GM21360 (cell line): Measurements from ENCODE around the gene ZNF18.
"Not testable (repeated sequence)": the region's sequence is repeated elsewhere in the genome, so short reads cannot be mapped to it uniquely, and the experiment has no call there.

Experiments used
- ATAC-seq: cut with Tn5 transposase; IDR thresholded peaks from one replicate; pipeline ENCODE4 v1.9.1; 2021; ENCODE audit warnings: mild to moderate bottlenecking, moderate library complexity; ENCODE audit not compliant: unreplicated experiment

ZNF18 gene

DNA sequence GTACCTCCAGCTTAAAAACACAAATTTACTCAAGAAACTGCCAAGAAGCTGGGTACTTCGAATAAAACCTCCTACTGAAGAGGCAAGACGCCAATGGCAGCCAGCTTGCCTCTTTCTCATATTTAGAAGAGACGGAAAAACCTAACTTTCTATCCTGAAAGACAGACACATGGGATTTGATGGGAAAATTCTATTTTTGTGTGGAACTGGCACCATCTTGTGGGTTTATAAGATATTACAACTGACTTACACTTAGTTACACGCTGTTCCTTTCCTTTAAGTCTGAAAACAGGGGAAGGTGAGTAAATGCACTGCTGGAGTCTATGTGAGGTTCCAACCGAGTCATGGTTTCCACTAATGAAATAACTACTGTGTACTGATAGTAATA, 10.3 kb downstream of the ZNF18 start:
- no peak for ATAC-seq

DNA sequence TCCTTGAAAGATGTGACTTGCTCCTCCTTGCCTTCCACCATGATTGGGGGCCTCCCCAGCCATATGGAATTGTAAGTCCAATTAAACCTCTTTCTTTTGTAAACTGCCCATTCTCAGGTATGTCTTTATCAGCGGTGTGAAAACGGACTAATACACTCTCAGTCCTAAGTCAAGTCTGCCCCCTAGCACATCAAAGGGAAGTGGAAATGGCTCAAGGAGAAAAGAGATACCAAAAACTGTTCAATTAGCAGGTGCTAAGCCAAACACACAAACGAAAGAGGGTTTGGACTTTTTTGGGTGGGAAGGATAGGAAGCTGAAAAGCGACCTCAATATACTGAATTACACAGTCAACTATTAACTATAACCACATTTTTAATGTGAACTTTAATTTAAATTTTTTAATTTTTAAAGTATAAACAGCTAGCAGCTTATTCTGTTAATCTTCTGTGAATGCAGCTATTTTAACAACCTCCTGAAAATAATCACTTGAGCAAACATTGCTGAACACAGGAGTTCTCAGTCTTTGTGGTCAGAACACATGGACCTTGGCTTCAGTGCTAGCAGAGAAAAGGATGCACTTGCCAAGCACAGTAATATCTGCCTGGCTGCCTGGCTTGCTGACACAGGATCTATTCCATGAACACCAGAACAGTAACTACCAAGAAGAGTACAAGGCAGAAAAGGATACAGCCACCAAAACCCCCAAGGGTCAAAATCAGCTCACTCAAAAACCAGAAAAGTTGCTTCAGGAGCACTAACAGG, 10.9 kb downstream of the ZNF18 start:
- ATAC-seq = no peak

DNA sequence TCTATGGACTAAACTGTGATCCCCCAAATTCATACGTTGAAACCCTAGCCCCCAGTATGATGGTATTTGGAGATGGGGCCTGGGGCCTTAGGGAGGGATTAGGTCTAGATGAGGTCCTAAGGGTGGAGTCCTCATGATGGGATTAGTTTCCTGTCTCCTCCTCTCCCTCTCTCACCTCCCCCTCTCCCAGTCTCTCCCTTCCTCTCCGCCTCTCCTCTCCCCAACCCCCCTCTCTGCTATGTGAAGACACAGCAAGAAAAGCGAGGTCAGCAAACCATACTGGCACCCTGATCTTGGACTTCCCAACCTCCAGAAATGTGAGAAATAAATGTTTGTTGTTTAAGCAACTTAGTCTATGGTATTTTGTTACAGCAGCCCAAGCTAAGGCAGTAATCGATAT, 15.4 kb downstream of the ZNF18 start:
- no peak for ATAC-seq

DNA sequence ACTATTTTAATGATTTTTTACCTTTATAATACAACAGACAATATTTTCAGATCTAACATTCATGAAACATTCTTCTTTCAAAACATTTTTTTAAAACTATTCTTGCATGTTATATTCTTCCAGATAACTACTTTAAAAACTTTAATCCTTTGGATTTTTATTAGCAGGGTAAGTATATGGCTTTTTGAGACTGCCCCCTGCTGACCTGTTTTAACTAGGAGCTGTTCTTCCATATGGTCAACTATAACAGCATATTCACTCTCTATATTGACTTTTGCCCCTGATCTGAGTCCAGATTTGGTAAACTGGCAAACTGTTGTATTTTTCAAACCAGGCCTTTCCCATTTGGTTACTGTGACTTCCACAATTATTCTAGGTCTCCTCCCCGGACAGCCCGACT, 16.5 kb downstream of the ZNF18 start:
- no peak for ATAC-seq

DNA sequence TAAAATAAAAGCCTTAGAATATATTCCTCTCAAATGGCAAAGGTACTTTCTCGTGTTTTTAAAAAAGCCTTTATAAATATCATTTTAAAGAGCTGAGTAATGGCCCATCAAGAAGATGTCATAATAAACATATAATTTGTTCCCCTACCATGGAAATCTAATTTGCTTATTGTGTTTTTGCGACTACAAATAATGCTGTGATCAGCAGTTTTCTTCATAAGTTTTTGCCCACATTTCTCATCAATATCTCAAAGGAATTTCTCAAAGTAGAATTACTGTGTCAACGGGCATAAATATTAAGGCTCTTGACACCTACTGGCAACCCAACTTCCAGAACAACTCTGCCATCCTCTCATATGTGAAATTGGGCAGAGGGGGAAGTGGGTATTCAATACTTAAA, 17.5 kb downstream of the ZNF18 start:
- ATAC-seq = no peak

DNA sequence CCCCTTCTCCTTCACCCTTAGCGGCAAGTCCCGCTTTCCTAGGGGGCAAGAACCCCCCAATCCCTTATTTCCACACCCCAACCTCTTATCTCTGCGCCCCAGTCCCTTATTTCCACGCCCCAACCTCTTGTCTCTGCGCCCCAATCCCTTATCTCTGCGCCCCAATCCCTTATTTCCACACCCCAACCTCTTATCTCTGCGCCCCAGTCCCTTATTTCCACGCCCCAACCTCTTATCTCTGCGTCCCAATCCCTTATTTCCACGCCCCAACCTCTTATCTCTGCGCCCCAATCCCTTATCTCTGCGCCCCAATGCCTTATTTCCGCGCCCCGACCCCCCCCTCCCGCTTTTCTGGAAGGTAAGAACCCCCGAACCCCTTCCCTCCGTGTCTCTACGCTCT, 24.5 kb downstream of the ZNF18 start:
- not testable (repeated sequence) for ATAC-seq

DNA sequence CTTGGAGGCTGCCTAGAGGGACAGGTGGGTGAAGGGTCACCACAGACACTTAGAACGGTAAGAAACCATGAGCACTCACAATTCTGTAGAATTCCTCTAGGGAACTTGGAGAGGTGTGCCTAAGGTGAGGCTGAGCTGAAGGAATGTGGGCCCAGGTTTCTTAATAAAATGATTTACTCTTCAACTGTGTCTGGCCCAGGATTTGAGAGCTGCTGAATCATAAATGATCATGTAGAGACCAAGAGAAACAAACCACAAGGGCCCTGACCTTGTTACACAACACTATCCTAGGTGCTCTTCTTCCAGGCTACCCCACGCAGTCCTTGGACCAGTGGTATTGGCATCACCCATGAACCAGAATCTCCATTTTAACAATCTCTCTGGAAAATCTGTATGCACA, 27.7 kb downstream of the ZNF18 start:
- ATAC-seq = no peak

DNA sequence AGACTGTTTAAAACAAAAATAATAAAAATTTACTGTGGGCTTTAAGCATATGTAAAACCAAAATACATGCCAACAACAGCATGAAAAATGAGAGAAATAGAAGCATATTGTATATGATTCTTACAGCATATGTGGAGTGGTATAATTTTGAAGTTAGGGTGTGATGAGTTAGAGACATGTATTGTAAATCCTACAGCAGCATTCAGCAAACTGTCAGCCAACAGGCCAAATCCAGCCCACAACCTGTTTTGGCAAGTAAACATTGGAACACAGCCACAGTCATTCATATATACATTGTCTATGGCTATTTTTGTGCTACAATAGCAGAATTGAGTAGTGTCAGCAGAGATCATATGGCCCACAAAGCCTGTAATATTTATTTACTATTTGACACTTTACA, 42.3 kb downstream of the ZNF18 start:
- ATAC-seq = no peak

DNA sequence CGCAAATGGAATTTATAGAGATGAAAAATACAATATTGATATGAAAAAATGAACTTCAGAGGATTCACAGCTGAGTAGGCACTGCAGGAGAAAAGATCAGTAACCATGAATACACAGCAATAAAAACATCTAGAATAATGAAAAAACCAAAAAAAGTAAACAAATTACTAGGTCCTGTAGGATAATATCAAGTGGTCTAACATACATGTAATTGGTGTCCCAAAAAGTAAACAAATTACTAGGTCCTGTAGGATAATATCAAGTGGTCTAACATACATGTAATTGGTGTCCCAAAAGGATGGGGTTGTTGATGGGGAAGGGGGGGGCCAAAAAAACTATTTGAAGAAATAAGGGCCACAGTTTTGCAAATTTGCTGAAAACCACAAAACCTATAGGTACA, 43.4 kb downstream of the ZNF18 start:
- ATAC-seq = no peak

DNA sequence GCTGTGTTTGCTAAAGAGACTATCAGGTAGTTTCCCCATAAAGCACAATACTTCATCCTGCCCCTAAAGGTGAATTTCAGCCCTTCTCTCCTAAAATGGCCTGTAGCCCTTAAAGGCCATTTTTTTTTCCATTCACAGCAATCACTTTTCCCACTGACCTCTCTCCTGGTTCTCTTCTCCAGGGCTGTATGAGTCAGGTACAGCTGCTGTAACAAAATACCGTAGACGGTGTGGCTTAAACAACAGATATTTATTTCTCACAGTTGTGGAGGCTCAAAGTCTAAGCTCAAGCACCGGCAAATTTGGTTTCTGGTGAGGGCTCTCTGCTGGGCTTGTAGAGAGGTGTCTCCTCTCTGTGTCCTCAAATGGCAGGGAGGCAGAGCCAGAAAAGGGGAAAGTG, 44.7 kb downstream of the ZNF18 start:
- ATAC-seq = no peak

DNA sequence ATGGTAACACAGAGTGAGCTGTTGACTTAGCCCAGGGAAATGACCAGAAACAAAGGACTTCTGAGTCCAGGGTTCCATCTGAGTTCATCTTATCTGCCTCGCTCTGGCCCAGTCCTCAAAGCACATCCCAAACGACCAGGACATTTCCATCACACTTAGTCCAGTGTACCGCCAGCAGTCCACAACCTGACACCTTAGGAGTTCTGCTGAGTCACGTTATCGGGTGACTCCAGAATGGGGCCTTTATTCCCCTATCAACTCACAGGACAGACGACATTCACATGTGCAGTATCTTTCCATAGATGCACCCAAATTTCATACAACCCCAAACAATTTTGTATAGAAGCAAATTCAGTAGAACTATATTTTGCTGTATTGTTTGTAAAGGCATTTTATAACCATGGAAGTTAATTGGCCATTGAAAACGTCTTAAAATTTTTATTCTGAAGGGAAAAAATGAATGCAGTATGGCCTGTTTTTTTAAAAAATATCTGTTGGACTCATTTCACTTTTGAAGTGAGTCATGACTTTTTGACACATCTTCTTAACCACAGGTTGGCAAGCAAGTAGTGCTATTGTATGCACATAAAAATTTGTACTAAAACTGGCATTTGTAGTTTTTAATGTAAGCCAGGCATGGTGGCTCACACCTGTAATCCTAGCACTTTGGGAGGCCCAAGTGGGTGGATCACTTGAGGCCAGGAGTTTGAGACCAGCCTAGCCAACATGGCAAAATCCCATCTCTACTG, 46.3 kb downstream of the ZNF18 start:
- ATAC-seq = no peak

DNA sequence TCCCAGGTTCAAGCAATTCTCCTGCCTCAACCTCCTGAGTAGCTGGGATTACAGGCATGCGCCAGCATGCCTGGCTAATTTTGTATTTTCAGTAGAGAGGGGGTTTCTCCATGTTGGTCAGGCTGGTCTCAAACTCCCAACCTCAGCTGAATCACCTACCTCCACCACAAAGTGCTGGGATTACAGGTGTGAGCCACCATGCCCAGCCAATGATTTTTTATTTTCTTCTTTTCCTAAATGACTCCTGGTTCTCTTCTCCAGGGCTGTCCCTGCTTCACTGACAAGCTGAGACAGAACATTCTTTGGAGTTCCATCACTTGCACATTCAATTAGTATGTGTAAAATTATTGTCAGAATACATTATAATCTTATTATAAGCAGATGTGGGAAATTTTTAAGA, 47.7 kb downstream of the ZNF18 start:
- not testable (repeated sequence) for ATAC-seq

DNA sequence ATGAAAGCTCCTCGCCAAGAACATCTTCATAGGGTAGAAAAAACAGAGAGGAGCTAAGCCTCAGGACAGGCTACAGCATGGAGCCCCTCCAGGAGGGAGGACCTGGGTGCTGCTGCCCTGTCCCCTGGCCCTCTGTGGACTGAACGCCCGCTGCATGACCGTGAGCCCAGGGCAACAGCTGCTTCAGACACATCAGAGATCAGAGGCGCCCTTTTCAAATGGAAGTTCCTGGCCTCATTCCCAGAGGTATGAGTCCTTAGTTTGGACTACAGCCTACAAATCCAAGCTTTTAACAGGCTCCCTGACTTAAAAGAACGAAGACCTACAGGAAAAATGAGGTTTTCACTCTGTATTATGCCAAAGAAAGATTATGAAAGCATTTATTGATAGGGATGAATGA, 48.5 kb downstream of the ZNF18 start:
- ATAC-seq = no peak

DNA sequence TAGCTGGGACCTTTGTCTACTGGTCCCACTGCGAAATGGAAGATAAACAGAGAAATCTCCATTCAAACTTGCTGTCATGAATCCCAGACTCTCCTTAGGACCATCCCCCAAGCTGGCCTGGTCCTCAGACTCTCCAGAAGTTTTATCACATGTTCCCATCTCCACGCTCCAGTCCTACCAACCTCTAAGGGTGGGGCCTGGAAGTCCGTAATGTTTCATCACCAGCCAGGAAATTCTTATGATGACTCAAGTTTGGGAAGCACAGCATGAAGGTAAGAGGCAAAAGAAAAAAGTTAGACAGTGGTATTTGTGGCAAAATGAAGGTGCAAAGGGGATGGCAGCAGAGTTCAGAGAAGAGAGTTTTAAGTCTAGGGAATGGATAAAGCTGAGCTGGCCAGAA, 52.7 kb downstream of the ZNF18 start:
- no peak for ATAC-seq

DNA sequence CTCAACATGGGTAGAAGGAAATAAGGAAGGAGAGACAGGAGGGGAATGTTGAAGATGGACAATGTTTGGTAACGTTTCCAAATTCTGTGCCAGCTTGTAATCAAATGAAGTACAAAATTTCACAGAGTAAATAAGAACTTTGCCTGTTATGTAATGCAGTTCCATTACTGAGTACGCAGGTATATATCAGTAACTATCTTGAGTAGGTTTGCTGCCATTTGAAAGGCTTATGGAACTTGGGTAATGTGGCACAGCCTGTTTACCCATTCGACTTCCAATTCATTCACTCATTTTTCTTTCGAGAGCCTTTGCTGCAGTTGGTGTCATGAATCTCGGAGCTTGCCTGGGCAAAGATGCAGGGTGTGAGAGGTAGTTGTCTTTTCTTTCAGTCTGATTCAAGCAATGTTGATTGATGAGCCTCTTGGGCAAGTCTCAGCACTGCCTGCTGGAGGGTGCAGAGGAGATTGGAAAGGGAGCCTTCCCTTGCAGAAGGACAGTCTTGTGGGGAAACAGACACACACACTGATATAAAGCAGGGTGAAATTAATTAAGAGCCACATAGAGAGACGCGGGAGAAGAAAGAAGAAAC, 53.4 kb downstream of the ZNF18 start:
- ATAC-seq = no peak

DNA sequence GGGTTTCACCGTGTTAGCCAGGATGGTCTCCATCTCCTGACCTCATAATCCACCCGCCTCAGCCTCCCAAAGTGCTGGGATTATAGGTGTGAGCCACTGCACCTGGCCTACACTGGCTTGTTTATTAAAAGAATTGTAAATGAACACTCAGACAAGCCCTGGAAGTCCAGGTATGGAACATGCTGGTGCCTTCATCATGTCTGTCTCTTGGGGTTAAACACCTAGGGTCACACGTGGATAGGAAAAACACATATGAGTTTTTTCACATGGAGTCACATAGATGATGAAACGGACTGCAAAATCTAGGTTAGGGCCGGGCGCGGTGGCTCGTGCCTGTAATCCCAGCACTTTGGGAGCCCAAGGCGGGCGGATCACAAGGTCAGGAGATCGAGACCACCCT, 54.2 kb downstream of the ZNF18 start:
- not testable (repeated sequence) for ATAC-seq

DNA sequence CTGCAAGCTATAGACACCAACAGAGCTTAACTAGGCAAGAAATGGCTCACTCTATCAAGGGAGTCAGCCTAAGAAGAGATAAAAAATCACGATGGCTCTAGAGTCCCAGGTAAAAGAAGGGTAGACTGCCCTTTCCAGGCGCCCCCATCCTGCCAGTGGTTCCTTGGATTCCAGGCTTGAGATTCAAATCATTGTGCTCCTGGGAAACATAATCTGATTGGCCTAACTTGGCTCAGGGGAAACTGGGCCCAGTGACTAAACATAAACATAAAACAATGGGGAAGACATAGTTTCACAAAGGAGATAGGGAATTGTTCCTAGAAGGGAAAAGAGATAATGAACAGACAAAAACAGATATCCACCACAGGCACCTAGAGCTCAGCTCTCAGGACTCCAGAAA, 56.4 kb downstream of the ZNF18 start:
- no peak for ATAC-seq

DNA sequence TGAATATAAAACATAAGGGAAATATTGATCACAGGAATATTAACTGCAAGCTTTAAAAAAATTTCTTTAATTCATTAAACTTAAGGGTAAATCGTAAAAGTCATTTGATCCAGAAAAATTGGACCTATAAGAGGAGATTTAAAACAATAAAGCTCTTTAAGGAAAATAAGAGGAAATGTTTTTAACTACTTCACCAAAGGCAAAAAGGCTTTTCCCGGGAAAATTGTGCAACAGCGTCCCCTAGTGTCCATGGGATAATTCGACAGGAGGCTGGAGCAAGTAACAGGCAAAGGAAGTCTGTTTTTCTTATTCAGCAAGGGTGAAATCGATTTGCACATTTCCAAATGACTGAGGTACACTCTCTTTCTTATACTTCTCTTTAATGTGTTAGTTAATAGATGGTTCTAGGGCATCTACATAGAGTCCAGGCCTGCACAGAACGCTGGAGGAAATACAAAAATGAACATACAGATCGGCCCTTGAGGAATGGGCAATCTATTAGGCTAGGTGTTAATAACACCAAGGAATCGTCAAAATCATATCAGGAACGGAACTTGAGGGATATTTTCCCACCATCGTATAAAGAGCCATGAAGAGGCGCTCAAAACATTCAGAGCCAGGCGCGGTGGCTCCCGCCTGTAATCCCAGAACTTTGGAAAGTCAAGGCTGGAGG, 61.4 kb downstream of the ZNF18 start:
- ATAC-seq = no peak

DNA sequence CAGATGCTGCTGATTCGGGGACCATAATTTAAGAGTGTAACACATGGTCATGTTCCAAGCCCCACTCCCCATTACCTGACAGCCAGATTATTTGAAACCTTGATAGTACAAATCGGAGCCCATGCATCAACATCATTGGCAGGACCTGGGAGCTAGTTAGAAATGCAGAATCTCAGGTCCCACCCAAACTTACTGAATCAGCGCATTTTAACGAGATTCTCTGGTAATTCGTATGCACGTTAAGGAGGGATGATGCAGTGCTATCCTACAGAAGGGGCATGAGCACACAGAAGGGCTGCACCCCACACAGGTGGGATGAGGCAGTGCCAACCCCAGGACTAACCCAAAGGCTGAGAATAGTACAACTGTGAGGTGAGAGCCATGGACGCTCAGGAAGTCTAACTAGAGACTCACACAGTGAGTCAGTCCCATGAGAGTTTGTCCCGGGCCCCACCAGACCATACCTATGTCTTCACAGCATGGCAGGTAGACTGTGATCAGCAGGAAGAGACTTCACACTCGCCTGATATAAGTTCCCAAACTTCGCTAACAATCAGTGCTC, 64.9 kb downstream of the ZNF18 start:
- no peak for ATAC-seq

DNA sequence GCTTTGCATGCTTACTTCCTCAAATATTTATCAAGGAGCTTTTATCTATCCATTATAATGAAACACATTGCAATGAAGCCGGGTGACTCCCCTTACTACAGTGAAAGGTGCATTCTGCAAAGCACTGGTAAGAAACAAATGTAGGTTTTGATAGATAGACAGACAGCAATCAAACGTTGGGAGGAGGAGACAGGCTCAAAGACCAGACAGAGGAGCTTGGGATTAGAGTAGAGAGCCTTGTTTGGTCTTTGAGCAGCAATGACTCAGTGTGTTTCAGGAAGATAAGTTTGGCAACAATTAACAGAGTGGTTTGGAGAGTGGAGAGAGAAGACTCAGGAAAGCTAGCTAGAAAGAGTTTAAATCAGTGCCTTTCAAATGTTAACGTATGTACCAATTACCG, 68.8 kb downstream of the ZNF18 start:
- ATAC-seq = no peak
